GM19193 (cell line): ENCODE results near the gene ZNF280A.
A peak's percentile ranks its signal among the peaks of the same experiment; 100 is the strongest.

ENCODE experiments used
- POLR2A ChIP-seq: IDR thresholded peaks from 4 replicates; pipeline ENCODE4 v1.6.1; 2011; ENCODE audit not compliant: insufficient read depth, insufficient read length; ENCODE audit errors: extremely low read depth

The ZNF280A gene

DNA sequence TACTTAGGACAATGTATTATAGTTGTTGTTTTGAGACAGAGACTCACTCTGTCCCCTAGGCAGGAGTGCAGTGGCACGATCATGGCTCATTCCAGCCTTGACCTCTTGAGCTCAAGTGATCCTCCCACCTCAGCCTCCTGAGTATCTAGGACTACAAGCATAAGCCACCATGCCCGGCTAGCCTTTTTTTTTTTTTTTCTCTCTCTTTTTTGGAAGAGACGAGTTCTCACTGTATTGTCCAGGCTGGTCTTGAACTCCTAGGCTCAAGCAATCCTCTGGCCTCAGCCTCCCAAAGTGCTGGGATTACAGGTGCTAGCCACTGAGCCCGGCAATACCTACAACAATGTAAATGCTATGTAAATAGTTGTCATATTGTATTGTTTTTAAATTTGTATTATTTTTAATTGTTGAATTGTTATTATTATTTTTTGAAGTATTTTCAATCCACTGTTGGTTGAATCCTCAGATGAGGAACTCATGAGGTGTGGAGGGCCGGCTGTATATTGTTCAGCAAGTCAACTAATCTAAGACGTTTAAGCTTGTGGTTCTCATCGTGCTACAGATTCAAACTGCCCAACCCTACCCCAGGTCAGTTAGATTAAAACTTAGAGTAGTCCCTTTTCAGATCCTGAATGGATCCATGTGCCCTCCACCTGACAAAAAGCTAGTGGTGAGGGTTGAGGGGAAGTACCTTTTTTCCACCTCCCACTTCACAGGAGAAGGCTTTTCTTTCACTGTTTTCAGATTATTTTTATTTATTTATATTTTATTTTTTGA lies 11.9 kb upstream of the ZNF280A start:
- TF ChIP-seq POLR2A, result no peak

DNA sequence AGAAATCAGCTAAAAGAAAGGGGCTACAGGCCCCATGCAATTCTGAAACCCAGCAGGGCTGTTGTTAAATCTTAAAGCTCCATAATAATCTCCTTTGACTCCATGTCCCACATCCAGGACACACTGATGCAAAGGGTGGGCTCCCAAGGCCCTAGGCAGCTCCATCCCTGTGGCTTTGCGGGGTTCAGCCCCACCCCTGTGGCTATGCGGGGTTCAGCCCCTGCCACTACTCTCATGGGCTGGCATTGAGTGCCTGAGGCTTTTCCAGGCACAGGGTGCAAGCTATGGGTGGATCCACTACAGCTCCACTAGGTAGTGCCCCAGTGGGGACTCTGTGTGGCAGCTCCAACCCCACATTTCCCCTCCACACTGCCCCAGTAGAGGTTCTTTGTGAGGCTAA lies 8.7 kb upstream of the ZNF280A start:
- no peak for TF ChIP-seq POLR2A

DNA sequence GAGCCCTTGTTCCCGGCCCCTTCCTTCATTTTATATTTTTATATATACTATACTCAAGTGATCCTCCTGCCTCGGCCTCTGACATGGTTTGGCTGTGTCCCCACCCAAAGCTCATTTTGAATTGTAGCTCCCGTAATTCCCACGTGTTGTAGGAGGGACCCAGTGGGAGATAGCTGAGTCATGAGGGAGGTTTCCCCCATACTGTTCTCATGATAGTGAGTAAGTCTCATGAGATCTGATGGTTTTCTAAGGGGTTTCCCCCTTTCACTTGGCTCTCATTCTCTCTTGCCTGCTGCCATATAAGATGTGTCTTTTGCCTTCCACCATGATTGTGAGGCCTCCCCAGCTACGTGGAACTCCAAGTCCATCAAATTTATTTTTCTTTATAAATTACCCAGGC lies 7.2 kb upstream of the ZNF280A start:
- TF ChIP-seq POLR2A, result no peak

DNA sequence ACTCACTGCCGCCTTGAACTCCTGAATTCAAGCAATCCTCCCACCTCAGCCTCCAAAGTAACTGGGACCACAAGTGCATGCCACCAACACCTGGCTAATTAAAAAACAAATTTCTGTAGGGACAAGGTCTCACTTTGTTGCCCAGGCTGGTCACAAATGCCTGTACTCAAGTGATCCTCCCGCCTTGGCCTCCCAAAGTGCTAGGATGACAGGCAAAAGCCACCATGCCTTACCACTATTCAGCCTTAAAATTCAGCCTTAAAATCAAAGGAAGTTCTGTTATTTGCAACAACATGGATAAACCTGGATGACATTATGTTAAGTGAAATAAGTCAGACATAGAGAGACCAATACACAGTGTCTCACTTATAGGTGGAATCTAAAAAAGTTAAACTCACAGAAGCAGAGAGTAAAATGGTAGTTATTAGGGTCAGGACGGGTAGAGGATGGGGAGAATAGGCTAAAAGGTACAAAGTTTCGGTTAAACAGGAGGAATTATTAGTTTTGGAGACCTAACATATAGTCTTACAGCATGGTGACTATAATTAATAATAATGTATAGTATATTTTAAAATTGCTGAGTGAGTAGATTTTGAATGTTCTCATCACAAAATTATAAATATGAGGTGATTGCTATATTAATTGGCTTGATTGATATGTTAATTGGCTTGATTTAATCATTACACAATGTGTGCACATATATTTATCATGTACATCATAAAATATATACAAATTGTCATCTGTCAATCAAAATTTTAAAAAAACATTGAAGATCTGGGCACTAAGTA lies 6.2 kb upstream of the ZNF280A start:
- no peak for TF ChIP-seq POLR2A

DNA sequence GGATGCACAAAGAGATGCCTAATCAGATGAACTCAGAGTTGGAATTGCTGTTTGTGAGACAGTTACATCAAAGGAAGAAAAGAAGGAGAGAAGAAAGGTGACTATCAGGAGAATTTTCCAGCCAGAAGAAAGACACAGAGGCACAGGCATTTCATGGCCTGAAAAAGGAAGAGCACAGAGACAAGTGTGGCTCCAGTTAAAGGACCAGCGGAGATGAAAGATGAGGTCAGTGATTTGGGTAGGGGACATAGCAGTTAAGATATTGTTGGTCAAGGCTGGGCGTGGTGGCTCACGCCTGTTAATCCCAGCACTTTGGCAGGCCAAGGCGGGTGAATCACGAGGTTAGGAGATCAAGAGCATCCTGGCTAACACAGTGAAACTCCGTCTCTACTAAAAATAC lies 3.4 kb upstream of the ZNF280A start:
- TF ChIP-seq POLR2A, result no peak

DNA sequence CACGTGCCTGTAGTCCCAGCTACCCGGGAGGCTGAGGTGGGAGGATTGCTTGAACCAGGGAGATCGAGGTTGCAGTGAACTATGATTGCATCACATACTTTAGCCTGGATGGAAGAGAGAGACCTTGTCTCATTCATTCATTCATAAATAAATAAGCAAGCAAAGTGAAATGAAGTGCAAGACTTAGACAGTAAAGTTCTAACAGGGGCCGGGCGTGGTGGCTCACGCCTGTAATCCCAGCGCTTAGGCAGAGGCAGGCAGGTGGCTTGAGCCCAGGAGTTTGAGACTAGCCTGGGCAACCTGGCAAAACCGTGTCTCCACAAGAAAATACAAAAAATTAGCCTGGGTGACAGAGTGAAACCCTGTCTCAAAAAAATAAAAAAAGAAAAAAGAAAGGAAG lies 1.6 kb upstream of the ZNF280A start:
- no peak for TF ChIP-seq POLR2A

DNA sequence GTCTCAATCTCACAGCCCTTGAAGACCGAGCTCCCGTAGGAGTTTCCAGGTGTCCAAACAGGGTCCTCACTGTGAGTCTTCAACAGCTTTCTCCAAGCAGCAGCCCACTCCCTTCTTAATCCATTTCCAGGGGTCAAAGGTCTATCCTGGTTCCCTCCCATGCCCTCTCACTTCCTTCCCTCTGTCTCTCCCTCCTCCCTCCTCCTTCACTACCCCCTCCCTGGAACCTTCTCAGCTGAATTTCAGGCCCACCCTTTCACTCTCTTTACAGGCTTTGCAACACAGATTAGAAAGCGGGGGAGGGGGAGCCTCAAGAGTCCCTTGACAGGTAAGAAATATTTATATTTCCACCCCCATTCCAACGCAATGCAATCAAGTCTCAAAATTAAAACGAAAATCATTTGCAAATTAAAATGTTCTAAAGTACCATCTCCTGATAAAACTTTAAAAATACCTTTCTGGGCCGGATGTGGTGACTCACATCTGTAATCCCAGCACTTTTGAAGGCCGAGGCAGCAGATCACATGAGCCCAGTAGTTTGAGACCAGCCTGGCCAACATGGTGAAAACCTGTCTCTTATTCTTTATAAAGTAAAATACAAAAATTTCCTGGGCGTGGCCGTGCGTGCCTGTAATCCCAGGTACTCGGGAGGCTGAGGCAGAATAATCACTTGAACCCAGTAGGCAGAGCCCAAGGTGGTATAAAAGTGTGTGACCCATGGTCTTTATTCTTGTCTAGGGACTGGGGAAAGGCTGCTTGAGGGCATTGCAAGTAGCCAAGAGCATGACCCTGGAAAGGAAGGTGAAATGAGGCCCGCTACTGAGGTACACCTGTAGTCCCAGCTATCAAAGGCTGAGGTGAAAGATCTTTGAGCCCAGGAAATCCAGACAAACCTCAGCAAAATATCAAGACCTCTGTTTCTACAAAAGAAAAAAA lies 865 bp upstream of the ZNF280A start:
- no peak for TF ChIP-seq POLR2A

DNA sequence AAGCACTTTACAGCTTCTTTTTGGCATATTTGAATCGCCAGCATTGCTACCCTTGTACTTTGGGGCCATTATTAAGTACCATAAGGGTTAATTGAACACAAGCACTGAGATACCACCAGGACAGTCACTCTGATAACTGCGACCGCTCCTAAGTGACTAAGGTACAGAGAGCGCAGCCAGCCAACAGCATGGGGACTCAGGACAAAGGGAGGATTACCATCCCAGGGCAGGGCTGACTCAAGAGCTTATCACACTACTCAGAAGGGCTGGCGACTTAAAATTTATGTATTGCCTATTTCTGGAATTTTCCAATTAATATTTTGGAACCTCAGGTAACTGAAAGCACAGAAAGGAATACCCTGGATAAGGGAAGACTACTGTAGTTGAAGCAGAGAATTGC lies 479 bp downstream of the ZNF280A start:
- TF ChIP-seq POLR2A, result no peak

DNA sequence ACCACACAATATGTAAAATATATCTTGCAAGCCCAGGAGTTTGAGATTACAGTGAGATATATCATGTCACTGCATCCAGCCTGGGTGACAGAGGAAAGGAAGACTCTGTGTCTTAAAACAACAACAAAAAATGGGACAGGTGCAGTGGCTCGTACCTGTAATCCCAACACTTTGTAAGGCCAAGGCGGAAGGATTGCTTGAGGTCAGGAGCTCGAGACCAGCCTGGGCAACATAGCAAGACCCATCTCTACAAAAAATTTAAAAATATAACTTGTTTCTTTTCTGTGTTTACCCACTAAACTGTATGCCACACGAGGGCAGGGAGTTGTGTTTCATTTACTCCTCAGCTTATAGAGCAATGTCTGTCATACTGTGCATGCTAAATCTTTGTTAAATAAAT lies 3.1 kb downstream of the ZNF280A start:
- no peak for TF ChIP-seq POLR2A

DNA sequence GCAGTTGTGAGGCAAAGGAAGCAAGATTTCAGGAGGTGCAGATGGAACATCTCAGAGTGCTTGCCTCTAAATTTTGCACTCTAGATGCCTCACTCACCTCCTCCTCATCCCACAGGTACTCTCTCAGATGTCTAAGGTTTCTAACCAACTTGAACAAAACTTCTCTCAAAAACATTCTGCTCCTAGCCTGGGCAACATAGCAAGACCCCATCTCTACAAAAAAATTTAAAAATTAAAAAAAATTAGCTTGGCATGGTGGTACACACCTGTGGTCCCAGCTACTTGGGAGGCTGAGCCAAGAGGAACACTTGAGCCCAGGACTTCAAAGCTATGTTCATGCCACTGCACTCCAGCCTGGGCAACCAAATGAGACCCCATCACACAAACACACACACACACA lies 4.2 kb downstream of the ZNF280A start:
- TF ChIP-seq POLR2A, result no peak

DNA sequence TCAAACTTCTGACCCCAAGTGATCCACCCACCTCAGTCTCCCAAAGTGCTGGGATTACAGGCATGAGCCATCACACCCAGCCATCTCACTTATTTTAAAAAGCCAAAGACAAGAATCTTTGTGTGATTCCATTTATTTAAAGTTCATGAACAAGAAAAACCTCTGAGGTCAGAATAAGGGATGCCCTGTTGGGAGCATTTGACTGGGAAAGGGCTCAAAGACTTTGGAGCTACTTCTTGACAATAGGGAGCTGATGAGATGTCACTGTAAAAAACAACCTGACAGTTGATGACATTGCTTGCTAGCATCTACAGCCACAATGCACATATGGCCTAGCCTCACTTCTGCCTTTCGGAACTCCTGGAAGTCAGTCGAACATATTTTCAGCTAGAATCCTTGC lies 6.5 kb downstream of the ZNF280A start:
- TF ChIP-seq POLR2A, result no peak

DNA sequence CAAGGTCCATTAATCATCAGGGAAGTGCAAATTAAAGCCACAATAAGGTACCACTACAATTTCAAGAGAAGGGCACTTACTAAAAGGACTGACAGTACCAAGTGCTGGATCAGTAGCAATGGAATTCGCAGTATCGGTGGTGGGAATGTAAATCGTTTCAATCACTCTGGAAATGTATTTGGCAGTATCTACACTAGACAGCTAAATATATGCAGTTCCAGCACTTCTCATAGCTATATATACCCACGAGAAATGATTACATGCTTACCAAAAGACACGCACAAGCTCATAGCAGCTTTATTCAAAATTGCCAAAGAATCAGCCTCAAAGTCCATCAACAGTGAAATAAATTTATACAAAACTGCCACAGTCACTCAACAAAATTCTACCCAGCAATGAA lies 7.1 kb downstream of the ZNF280A start:
- TF ChIP-seq POLR2A, result no peak

DNA sequence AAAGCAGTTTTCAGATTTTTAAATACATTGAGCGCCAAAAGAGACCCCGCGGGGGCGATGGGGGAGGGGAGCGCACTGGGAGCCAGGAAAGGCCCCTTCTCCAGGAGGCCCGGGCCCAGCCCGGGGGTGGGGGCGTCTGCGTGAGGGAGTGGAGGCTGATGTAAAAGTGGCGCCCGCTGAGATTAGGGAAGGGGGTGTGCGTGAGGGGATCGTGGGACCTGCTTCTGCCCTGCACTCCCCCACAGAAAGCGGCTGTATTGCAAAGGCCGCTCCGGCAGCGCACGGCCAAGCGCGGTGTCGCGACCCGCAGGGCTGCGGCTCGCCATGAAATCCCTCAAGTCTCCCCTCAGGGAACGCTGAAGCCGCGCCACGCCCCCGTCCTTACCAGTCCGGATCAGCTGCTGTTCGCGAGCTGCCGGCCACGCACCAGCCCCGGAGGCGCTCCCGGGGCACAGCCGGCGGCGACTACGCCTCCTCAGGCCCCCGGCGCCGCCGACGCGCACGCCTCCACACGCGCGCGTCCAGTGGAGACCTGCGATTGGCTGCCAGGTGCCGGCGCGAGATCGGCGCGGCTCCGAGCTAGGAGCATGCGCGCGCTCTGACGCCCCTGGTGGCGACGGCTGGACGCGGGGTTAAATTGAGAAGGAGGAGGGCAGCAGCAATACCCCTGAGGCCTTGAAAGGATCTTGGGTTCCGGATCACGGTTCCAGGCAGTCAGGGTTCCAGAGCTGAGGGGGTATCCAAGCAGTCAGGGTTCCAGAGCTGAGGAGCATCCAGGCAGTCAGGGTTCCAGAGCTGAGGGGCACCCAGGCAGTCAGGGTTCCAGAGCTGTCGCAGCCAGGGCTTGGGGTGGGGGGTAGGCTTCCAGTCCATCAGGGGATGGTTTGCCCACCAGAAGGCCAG lies 11.5 kb downstream of the ZNF280A start, which contains the start of gene ZNF280B:
TSS of gene ZNF280B (minus strand) at position 469 of the 903 bp plus-strand sequence. CDS start 19,344 bp downstream, outside the sequence.
- peak; percentile 63 for TF ChIP-seq POLR2A

DNA sequence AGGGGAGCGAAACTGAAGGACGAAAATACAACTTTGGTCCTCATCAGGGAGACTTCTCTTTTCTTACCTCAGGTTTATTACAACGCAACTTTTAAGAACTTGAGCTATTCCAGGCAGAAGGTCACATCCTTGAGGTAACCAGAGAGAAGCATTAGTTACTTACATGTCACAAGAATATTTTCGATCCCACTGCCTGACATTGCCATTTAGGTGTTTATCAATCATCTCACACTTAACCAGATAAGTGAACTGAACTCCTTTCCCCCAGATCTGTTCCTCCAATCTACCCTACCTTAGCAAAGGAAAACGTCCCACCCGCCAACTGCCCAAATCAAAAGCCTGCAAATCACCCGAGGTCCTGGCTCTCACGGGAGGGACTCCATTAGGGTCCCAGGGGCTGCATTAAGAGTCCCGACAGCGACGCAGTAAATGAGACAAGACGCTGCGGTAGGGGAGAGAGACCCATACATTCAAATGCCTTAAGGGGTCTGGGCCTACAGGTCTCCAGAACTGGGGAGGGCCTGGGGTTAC lies 12.3 kb downstream of the ZNF280A start:
- no peak for TF ChIP-seq POLR2A
